Mesendoderm (in vitro differentiated cells): Measurements from ENCODE around the gene TNFAIP3.
"Not testable (repeated sequence)": the region's sequence is repeated elsewhere in the genome, so short reads cannot be mapped to it uniquely, and the experiment has no call there.

Source experiments
- DNase-seq: peaks from one replicate; pipeline ENCODE4 v3.0.0; 2013
- H2AK5ac ChIP-seq: 2 replicates; pipeline ENCODE4 v1.6.1; 2013; ENCODE audit warnings: low read length, inconsistent platforms
- H2BK120ac ChIP-seq: 2 replicates; pipeline ENCODE4 v1.6.1; 2013; ENCODE audit warnings: low read depth, mild to moderate bottlenecking, low read length, moderate library complexity, mixed read lengths
- H2BK15ac ChIP-seq: replicated peaks from 2 replicates; pipeline ENCODE4 v1.6.1; 2013; ENCODE audit warnings: low read depth, mild to moderate bottlenecking, moderate library complexity
- H2BK5ac ChIP-seq: 2 replicates; pipeline ENCODE4 v1.6.1; 2013; ENCODE audit warnings: low read length, inconsistent platforms
- H3K18ac ChIP-seq: 2 replicates; pipeline ENCODE4 v1.6.1; 2013; ENCODE audit warnings: mild to moderate bottlenecking, low read length, mixed read lengths
- H3K23ac ChIP-seq: one replicate; pipeline ENCODE4 v1.6.1; 2013; ENCODE audit warnings: low read length
- H3K27ac ChIP-seq: 2 replicates; pipeline ENCODE4 v1.5.1; 2013; ENCODE audit warnings: low read depth, mild to moderate bottlenecking, inconsistent platforms, low read length, moderate library complexity
- H3K27me3 ChIP-seq: 2 replicates; pipeline ENCODE4 v1.6.1; 2013; ENCODE audit warnings: low read length, control low read depth, mild to moderate bottlenecking, inconsistent platforms; ENCODE audit not compliant: insufficient read depth, poor library complexity
- H3K36me3 ChIP-seq: 2 replicates; pipeline ENCODE4 v1.6.1; 2013; ENCODE audit warnings: low read length, inconsistent platforms; ENCODE audit not compliant: control insufficient read depth, insufficient read depth
- H3K4ac ChIP-seq: one replicate; pipeline ENCODE4 v1.6.1; 2013; ENCODE audit warnings: low read depth, mild to moderate bottlenecking, low read length, moderate library complexity
- H3K4me1 ChIP-seq: 2 replicates; pipeline ENCODE4 v1.6.1; 2013; ENCODE audit warnings: low read depth, low read length, inconsistent platforms; ENCODE audit not compliant: control insufficient read depth
- H3K4me2 ChIP-seq: 2 replicates; pipeline ENCODE4 v1.6.1; 2013; ENCODE audit warnings: low read length
- H3K4me3 ChIP-seq: 2 replicates; pipeline ENCODE4 v1.5.1; 2013; ENCODE audit warnings: mild to moderate bottlenecking, low read length
- H3K56ac ChIP-seq: one replicate; pipeline ENCODE4 v1.6.1; 2013; ENCODE audit warnings: low read length
- H3K79me1 ChIP-seq: 2 replicates; pipeline ENCODE4 v1.6.1; 2013; ENCODE audit warnings: low read length, inconsistent platforms
- H3K79me2 ChIP-seq: 2 replicates; pipeline ENCODE4 v1.6.1; 2013; ENCODE audit warnings: mild to moderate bottlenecking, low read length; ENCODE audit not compliant: control insufficient read depth, insufficient read depth
- H3K9ac ChIP-seq: 2 replicates; pipeline ENCODE4 v1.6.1; 2013; ENCODE audit warnings: low read length, inconsistent platforms
- H4K5ac ChIP-seq: one replicate; pipeline ENCODE4 v1.6.1; 2013; ENCODE audit warnings: low read length
- H4K8ac ChIP-seq: one replicate; pipeline ENCODE4 v1.6.1; 2013; ENCODE audit warnings: low read depth, mild to moderate bottlenecking, control low read depth, low read length, moderate library complexity
- WGBS: extraction: QIAGEN DNeasy Blood & Tissue Kit; methylation state at CpG from one replicate; pipeline ENCODE4 v1.1.7; 2013; ENCODE audit warnings: low lambda C conversion rate, missing lambda C conversion rate; ENCODE audit not compliant: insufficient coverage; ENCODE audit errors: extremely low coverage; 5-methylcytosine and 5-hydroxymethylcytosine counted together

Gene TNFAIP3

GRCh38 chr6:137892271-137892708, 25.2 kb downstream of the TNFAIP3 start:
- Histone ChIP-seq H3K79me1 (no peaks in the 10 kb centered on the region), H3K4me2 (no peak overlapping the region), H3K27me3 (no peaks in the 10 kb centered on the region), H2BK5ac (no peak overlapping the region), H3K36me3 (no peaks in the 10 kb centered on the region), H3K4me1 (no peaks in the 10 kb centered on the region), H4K8ac (no peak overlapping the region), H3K4me3 (no peak overlapping the region), H2AK5ac (no peak overlapping the region), H2BK120ac (no peak overlapping the region), H3K79me2 (no peaks in the 10 kb centered on the region), H3K9ac (no peak overlapping the region), H3K4ac (no peak overlapping the region), H3K56ac (no peak overlapping the region), H3K18ac (no peak overlapping the region), H3K27ac (no peak overlapping the region), H4K5ac (no peak overlapping the region), H3K23ac (no peak overlapping the region), H2BK15ac (no peak overlapping the region)
- WGBS = no CpG with 5 or more reads among the region's 3 CpGs
- DNase-seq = no peak

- H2AK5ac ChIP-seq = no peak overlapping the region
- no peak overlapping the region for H3K56ac ChIP-seq
- no peaks in the 10 kb centered on the region for H3K79me2 ChIP-seq
- no peak overlapping the region for H3K9ac ChIP-seq
- no peak overlapping the region for H4K5ac ChIP-seq
- no peak overlapping the region for H3K27ac ChIP-seq
- no peak for DNase-seq
- H3K27me3 ChIP-seq = no peaks in the 10 kb centered on the region
- H2BK5ac ChIP-seq = no peak overlapping the region
- H3K23ac ChIP-seq = no peak overlapping the region
- no peak overlapping the region for H3K4me2 ChIP-seq
- no peaks in the 10 kb centered on the region for H3K79me1 ChIP-seq
- WGBS = no CpG with 5 or more reads among the region's 3 CpGs
- H3K4me3 ChIP-seq = no peak overlapping the region
- H4K8ac ChIP-seq = no peak overlapping the region
- H3K18ac ChIP-seq = no peak overlapping the region
- H2BK120ac ChIP-seq = no peak overlapping the region
- no peak overlapping the region for H2BK15ac ChIP-seq
- no peak overlapping the region for H3K4ac ChIP-seq
- no peaks in the 10 kb centered on the region for H3K4me1 ChIP-seq
- no peaks in the 10 kb centered on the region for H3K36me3 ChIP-seq
Measured at GRCh38 chr6:137893181-137893580, 26.1 kb downstream of the TNFAIP3 start.

GRCh38 chr6:137893726-137894125, 26.7 kb downstream of the TNFAIP3 start:
- no peak overlapping the region for H3K4me2 ChIP-seq
- no peak overlapping the region for H2AK5ac ChIP-seq
- no peak overlapping the region for H4K8ac ChIP-seq
- WGBS = no CpG with 5 or more reads among the region's 2 CpGs
- no peaks in the 10 kb centered on the region for H3K79me2 ChIP-seq
- no peaks in the 10 kb centered on the region for H3K36me3 ChIP-seq
- H3K23ac ChIP-seq = no peak overlapping the region
- no peak overlapping the region for H3K9ac ChIP-seq
- no peak overlapping the region for H2BK120ac ChIP-seq
- H3K4me3 ChIP-seq = no peak overlapping the region
- no peak for DNase-seq
- H3K18ac ChIP-seq = no peak overlapping the region
- H3K27me3 ChIP-seq = no peaks in the 10 kb centered on the region
- no peaks in the 10 kb centered on the region for H3K79me1 ChIP-seq
- no peak overlapping the region for H2BK15ac ChIP-seq
- H4K5ac ChIP-seq = no peak overlapping the region
- no peak overlapping the region for H3K56ac ChIP-seq
- H3K4me1 ChIP-seq = no peaks in the 10 kb centered on the region
- no peak overlapping the region for H3K27ac ChIP-seq
- no peak overlapping the region for H2BK5ac ChIP-seq
- no peak overlapping the region for H3K4ac ChIP-seq

DNA sequence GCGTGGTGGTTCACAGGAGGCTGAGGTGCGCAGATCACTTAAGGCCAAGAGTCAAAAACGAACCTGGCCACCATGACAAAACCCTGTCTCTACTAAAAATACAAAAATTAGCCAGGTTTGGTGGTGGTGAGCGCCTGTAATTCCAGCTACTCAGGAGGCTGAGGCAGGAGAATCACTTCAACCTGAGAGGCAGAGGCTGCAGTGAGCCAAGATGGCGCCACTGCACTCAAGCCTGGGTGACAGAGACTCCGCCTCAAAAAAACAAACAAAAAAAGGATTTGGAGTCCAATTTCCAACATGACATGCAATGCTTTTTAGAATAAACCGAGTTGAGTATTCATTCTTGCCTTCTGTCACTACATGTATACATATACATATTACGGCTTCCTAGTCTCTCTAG, 27.3 kb downstream of the TNFAIP3 start:
- not testable (repeated sequence) for H4K8ac ChIP-seq, H3K4me3 ChIP-seq, H3K79me2 ChIP-seq, H3K27me3 ChIP-seq, H3K56ac ChIP-seq, H2BK15ac ChIP-seq, H3K4me2 ChIP-seq, H4K5ac ChIP-seq, H3K9ac ChIP-seq, H3K4me1 ChIP-seq, H3K23ac ChIP-seq, H2BK120ac ChIP-seq, H3K79me1 ChIP-seq, H3K36me3 ChIP-seq, H3K4ac ChIP-seq, H2AK5ac ChIP-seq, H3K27ac ChIP-seq, H3K18ac ChIP-seq, H2BK5ac ChIP-seq, DNase-seq
- no CpG with 5 or more reads among the region's 8 CpGs for WGBS

- no peak overlapping the region for H4K8ac ChIP-seq
- no peak overlapping the region for H3K56ac ChIP-seq
- no peak overlapping the region for H2AK5ac ChIP-seq
- H2BK120ac ChIP-seq = no peak overlapping the region
- no peaks in the 10 kb centered on the region for H3K79me2 ChIP-seq
- no peaks in the 10 kb centered on the region for H3K36me3 ChIP-seq
- no peaks in the 10 kb centered on the region for H3K27me3 ChIP-seq
- H3K23ac ChIP-seq = no peak overlapping the region
- no peak overlapping the region for H2BK5ac ChIP-seq
- H3K4me1 ChIP-seq = no peaks in the 10 kb centered on the region
- H4K5ac ChIP-seq = no peak overlapping the region
- WGBS = no CpG with 5 or more reads among the region's 4 CpGs
- H3K79me1 ChIP-seq = no peaks in the 10 kb centered on the region
- no peak overlapping the region for H3K4ac ChIP-seq
- H3K18ac ChIP-seq = no peak overlapping the region
- no peak overlapping the region for H3K27ac ChIP-seq
- no peak overlapping the region for H2BK15ac ChIP-seq
- H3K9ac ChIP-seq = no peak overlapping the region
- DNase-seq = no peak
- H3K4me3 ChIP-seq = no peak overlapping the region
- H3K4me2 ChIP-seq = no peak overlapping the region
Measured at GRCh38 chr6:137894779-137895385, 27.8 kb downstream of the TNFAIP3 start.

- no peak overlapping the region for H2BK120ac ChIP-seq
- no peak overlapping the region for H4K5ac ChIP-seq
- no peak overlapping the region for H3K4ac ChIP-seq
- no peak overlapping the region for H2BK15ac ChIP-seq
- no peaks in the 10 kb centered on the region for H3K27me3 ChIP-seq
- no peaks in the 10 kb centered on the region for H3K36me3 ChIP-seq
- H2BK5ac ChIP-seq = no peak overlapping the region
- no peak for DNase-seq
- no peak overlapping the region for H3K4me3 ChIP-seq
- H3K56ac ChIP-seq = no peak overlapping the region
- no peaks in the 10 kb centered on the region for H3K79me2 ChIP-seq
- no peak overlapping the region for H3K4me2 ChIP-seq
- no peak overlapping the region for H3K18ac ChIP-seq
- H2AK5ac ChIP-seq = no peak overlapping the region
- no peak overlapping the region for H3K9ac ChIP-seq
- H3K23ac ChIP-seq = no peak overlapping the region
- WGBS = no CpG with 5 or more reads among the region's 3 CpGs
- H3K4me1 ChIP-seq = no peaks in the 10 kb centered on the region
- no peak overlapping the region for H3K27ac ChIP-seq
- no peaks in the 10 kb centered on the region for H3K79me1 ChIP-seq
- no peak overlapping the region for H4K8ac ChIP-seq
Measured at GRCh38 chr6:137896647-137897046, 29.6 kb downstream of the TNFAIP3 start.
